GF-D8 (cell line): ENCODE measurements around the gene PPY.
"Not testable (repeated sequence)": the region's sequence is repeated elsewhere in the genome, so short reads cannot be mapped to it uniquely, and the experiment has no call there.

Experiments used
- DNase-seq: peaks from one replicate; lab custom pipeline; 2025; lab: John Stamatoyannopoulos, UW

The PPY gene

DNA sequence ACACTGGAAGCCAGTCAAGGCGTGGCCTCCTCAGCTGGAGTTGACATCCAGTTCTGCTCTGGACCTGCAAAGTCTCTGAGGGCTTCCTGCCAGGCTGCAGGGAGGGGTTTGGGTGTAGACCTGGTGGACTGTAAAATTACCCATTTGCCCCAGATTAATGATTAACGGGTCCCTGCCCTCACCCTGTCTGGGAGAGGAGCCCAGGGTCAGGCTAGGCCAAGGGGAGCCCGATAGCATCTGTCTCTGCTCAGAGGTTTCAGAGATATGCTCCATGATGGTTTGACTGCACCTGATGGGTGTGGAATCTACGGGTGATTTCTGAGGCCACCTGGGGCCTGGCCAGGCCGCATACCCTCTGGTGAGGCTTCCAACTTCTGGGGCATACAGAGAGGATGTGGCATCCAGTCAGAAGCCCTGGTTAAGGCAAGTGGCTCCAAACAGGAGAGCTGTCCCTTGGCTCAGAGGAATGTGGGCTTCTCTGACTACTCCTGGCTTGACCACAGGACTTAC is 11.2 kb downstream of the PPY start:
- DNase-seq = no peak

DNA sequence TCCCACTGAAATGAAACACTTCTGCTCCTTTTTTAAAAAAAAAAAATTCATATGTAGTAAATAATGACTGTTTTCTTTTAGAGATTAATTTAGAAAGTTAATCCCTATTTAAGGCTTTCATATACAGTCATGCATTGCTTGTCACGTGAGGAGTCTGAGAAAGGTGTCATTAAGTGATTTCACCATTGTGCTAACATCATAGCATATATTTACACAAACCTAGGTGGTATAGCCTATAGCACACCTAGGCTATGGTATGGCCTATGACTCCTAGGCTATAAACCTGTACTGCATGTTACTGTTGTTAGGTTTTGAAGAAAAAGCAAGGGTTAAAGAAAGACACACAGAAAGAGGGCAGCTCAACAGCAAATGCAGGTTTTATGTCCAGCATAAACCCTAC is 13.7 kb downstream of the PPY start:
- DNase-seq = no peak

DNA sequence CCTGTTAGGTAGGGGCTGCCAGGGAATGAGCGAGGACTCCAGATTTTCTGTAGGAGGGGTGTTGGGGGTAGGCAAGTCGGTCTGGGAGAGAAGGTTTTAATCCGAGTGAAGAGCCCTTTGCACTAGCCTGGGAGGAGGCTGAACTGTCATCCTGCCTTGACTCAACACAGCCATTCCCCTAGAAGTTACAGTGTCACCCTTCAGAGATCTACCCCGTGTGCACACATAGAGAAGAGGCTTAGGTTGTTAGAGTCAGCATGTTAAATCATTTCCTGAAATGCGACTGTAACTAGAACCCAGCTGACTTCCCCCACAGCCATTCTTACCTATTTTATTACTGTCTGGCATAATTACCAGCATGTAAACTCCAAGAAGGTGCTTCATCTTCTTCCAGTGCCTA is 14.3 kb downstream of the PPY start:
- not testable (repeated sequence) for DNase-seq

DNA sequence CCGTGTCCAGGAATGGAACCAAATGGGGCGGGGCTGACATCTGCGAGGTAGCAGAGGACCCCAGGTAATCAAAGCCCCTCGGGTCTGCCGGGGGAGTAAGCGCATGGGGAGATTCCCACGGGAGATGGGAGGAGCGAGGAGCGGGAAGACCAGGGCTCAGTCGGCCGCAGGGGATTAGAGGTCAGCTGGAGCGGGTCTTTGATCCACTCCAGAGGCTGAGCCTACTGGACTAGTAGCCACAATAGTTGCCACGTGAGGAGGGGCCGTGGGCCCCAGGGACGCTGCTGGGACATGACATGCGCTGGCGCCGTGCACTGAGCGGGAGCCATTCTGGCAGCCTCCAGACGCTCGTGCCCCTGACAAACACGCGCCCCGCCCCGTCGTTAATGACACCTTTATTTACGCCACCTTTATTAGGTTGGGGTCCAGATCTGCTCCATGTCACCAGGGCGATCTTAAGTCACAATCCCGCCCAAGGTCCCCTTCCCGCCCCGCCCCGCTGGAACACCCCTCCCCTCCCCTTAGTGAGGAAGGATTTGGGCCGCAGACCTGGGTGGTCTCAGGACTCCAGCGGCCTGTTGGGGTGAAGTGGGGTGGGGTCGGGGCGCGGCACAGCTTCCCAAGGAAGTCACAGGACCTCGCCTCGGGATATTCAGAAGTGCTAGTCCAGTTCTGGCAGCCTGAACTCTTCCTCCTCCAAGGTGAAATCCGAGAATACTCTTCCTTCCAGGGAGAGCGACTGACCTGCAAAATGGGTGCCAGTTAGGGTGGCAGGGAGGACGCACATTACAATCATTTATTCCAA is 15.0 kb downstream of the PPY start:
- DNase-seq = no peak

DNA sequence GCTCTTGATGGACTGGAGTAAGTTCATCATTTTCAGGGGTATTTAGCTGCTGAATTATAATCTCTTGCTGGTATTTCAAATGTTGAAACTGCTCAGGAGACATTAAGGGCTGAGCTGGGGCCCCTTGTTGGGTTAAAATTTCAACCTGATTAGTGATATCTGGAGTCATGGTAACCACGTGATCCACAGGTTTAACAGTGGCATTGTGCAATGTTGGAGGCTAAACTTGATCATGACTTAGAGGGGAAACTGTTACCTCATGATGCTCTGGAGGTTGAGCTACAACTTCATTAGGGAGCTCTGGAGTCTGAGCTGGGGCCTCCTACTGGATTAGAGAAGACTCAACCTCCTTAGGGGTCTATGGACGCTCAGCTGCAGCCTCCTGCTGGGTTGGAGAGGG is 17.7 kb downstream of the PPY start:
- no peak for DNase-seq

DNA sequence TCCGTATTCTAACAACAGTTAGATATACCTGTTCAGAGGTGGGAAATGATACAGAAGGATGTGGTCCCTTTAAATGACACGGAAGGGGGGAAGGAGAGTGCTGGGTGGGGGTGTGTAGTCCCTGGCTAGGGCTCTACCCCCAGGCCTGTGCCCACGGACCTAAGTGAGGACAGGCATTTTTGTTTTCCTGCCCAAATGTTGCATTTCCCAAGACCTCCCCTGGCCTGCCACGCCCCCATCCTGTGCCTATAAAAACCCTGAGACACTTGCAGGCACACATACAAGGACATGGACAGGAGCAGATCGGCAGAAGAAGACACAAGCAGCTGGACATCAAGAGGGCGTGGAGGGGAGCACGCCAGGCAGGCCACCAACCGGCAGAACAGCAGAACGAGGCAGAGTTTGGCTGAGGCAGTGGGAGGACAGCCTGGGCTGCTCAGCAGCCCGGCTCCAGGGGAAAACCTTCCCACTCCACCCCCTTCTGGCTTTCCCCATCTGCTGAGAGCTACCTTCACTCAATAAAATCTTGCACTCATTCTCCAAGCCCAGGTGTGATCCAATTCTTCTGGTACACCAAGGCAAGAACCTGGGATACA is 21.7 kb downstream of the PPY start:
- DNase-seq = no peak

DNA sequence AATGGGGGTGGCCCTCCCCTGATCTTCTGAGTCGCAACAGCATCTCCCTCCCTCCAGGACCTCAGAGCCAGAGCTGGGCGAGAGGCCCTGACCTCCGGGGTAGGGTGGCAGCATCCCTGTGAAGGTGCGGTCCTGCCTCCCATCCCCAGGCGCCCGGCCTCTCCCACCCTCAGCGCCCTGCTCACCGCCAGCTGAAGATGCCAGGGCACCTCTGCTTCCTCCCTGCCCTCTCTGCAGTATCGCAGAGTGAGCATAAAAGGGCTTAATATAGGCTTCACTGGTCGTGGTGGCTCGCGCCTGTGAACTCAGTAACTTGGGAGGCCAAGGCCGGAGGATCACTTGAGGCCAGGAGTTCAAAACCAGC is 24.3 kb downstream of the PPY start:
- DNase-seq = no peak

DNA sequence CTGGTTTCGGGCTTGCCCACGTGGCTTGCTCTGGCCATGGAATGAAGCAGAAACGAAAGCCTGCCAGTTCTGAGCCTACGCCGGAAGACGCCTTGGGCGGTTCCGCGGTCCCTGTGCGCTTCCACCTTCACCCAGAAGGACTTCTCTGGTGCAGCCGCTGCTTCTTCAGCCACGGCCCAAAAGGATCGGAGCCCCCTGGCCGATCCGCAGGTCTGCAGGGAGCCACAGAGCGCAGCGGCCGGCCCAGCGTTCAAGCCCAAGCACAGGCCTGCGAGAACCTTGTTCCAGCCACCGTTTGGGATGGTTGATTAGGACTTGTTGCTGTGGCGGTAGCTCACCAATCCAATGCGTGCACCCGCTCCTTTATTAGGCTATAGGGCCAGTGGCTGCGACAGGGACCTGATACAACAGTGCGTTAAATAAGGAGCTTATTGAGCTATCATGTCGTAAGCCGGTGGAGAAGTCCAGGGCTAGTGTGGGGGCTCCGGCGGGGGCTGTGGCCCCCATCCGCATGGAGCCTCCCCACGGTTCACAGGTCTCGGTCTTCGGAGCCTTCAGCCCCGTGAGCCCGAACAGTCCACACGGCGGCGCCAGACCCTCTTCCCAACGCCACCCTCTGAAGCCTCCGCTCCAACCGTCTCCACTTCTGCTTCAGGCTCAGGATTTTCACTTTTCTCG is 24.8 kb downstream of the PPY start:
- DNase-seq = no peak

DNA sequence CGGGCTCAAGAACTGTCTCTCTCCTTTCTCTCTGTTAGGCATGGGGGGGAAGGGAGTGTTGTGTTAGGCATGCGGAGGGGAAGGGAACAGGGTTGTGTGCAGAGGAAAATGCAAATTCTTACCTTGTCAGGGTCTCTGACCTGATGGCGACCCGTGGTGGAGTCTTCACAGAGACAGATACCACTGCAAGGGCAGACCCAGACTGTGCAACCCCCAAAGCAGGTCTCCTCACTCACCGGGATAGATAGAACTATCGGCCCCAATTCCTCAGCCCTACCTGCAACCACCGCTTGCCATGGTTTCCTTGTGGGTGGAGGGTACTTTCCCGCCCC is 25.3 kb downstream of the PPY start:
- no peak for DNase-seq

DNA sequence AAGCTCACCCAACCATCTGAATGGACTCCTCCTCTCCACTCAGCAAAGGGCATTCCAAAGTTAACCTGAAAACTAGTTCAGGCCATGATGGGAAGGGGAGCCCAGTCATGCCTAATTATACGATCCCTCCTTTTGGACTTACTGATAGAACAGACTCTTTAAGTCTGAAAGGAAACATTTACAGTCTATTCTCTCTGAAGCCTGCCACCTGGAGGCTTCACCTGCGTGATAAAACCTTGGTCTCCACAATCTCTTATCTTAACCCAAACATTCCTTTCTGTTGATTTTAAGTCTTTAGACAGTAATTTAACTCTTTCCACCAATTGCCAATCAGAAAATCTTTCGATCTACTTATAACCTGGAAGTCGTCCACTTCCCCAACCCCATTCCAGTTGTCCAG is 25.9 kb downstream of the PPY start:
- no peak for DNase-seq

DNA sequence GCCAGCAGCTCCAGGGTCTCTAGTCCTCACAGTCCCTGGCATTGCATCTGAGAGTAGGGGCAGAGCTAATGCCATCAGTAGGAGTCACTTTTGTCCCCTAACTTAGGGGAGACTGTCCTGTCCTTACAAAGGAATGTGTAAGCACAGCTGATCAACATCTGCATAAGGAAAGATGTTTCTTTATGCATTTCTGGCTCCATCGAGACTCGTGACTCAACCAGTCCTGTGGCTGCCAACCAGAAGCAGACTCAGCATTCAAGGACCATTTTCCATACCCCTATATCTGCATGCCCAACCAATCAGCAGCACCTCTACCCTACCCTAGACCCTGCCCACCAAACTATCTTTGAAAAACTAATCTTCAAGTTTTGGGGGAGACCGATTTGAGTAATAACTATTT is 26.7 kb downstream of the PPY start:
- no peak for DNase-seq

DNA sequence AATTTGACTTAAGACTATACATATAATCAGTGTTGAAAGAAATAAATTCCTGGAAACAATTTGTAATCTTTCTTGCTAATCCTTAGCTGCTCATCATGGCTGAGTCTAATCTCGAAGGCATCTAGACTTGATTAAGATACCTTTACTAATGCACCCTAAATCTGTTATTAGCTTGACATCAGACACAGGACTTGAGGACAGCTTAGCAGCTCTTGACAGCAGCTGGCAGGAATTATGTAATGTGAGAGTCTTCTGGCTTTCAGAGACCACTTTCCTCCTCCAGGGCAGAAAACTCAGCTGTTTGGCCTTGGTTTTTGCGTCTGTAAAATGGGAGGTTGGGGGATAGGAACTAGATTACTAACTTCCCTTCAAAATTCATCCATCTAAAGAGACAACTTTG is 27.8 kb downstream of the PPY start:
- no peak for DNase-seq

DNA sequence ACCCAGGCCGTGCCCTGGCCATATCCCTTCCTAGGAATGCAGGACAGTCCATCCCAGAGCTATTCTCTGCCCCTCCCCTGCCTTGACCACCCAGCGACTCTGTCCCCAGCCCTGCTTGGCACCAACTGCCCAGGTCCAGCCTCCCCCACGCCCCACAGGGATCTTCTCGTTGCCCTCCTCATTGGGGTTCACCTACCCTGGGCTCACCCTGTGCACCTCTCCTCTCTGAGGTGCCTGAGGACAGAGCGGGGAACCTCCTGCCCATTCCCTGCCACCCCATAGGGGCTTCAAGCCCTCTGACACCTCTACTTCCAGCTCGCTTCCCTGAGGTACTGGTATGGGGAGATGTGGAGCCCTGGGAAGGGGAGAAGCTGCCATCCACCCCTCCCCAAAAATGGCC is 28.7 kb downstream of the PPY start:
- DNase-seq = no peak

DNA sequence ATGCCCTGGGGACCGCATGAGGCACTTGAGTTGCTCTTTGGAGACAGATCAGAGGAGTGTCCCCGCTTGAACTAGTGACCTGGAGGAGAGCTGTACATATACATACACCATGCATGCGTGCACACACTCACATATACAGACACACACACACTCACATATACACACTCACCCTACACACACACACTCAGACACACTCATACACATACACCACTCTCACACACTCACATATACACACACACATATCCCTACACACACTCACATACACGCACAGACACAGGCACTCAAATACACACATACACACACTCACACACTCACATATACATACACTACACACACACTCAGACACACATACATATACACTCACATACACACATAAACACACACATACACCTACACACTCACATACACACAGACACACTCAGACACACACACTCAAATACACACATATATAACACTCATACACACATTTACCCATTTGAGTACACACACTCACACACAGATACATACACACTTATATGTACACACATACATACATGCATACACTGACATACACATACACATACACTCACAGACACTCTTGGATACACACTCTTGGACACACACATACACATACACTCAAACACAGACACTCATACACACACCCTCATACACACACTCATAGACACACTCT is 29.5 kb downstream of the PPY start:
- no peak for DNase-seq

DNA sequence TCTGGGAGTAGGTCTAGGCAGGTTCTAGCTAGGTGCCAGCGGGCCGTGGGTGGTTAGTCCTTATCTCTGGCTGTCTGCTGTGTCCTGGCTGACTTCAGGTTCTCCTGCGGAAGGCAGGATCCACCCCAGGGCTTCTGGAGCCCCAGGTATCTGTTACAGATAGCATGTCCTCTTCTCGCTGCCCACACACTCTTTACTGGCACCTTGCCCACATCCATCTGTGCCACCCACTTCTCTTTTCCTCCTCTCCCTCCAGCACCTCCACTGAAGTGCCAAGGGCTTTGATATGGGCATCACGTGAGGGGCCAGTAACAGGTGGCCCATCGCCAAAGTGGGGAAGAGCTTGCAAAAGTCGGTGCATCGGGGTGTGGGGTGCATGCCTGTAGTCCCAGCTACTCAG is 30.4 kb downstream of the PPY start:
- no peak for DNase-seq

DNA sequence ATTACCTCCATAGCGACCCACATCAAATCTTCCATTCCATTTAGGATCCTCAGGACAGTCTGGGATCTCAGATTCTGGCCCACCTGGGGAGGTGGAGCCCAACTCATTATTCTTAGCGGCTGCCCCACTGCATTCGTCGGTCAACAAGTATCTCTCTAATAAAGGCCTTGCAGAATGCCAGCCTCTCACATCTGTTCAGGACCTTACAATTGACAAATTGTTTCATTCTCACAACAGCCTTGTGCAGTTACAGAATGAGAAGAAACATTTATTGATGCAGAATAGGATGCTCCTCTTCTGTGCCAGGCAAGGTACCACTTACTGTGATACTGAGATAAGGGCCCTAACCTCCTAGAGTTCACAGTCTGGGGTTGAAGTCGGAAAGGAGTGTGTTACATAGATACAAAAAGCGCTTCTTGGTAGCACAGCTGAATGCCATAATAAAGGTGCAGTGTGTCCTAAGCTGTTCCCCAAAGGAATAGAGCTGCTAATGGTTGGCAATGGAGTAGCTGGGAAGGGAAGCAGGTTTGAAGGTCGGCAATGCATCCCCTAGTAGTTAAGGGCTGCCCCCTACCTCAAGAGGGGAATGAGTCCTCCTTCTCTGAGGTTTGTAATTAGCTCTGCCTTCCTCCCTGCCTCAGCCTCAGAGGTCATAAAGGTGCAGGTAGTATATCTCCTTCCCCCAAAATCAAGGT is 32.6 kb downstream of the PPY start:
- no peak for DNase-seq

DNA sequence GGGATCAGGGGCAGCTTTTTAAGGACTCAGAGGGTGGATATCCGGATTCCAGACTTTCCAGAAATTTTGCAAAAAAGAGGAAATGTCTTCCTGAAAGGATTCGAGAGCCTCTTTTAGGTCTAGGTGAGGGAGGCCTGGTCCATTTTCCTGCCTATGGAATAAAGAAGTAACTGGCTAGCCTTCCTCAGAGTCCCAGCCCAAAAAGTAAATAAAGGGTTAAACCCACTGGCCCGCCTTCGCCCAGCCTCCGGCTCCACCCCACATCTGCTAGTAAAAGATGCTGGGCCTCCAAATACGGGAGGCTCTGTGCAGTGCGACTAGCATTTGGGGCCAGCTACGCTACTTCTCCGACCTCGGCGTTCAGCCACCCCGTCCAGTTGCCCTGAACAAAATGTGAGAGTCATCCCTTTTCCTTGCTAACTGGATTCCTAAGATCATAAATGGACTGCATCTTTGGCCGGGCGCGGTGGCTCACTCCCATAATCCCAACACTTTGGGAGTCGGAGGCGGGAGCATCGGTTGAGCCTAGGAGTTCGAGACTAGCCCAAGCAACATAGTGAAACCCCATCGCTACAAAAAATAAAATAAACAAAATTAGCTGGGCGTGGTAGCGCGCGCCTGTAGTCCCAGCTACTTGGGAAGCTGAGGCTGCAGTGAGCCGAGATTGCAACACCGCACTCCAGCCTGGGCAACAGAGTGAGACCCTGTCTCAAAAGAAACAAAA is 34.1 kb downstream of the PPY start:
- DNase-seq = no peak

DNA sequence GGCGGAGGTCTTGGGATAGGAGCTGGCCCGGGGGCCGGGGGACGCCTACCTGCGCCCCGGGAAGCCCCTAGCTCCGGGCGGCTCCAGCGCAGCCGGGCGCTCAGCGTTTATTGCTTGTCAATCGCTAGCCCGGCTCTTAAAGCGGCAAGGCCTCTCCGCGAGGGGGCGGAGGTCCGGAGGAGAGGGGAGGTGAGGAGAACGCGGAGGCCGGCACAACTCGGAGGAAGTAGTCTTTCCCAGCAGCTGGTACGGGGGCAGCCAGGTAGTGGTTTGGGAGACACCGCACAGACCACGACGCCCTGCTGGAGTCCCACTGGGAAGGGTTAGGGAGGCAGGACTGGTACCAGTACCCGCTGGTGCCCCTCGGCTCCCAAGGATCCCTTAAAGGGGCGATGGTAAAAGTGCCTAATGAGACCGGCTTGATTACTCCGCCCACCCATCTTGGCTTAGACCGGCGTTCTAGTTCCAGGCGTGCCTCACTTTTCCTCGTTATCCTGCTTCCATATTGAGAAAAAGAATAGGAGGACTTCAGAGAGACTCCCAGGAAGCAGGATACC is 34.8 kb downstream of the PPY start, which contains the start of gene MPP2:
MPP2 (minus strand) TSS at position 112 of the 557 bp plus-strand sequence. CDS start 3,076 bp downstream, outside the sequence.
- DNase-seq = no peak

DNA sequence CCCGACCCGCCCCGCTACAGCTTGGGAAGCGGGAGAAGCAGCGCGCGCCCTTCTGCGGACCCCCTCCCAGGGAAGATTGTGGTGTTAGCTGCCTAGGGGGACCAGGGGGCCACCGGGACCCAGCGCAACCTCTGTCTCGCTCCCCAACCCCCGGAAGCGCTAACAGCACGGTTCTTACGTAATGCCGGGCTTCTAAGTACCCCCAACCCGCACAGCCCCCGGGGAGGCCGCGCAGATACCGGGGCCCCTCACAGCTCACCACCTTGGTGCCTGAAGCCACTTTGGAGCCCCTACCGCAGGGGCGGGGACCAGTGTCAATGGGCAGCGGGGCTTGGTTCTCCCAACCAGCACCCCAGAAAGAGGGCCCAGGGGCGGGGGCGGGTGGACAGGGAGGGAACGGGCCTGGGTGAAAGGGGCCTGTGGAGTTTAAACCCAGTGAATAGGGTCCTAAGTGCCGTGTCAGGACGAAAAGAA is 35.3 kb downstream of the PPY start:
- DNase-seq = no peak

DNA sequence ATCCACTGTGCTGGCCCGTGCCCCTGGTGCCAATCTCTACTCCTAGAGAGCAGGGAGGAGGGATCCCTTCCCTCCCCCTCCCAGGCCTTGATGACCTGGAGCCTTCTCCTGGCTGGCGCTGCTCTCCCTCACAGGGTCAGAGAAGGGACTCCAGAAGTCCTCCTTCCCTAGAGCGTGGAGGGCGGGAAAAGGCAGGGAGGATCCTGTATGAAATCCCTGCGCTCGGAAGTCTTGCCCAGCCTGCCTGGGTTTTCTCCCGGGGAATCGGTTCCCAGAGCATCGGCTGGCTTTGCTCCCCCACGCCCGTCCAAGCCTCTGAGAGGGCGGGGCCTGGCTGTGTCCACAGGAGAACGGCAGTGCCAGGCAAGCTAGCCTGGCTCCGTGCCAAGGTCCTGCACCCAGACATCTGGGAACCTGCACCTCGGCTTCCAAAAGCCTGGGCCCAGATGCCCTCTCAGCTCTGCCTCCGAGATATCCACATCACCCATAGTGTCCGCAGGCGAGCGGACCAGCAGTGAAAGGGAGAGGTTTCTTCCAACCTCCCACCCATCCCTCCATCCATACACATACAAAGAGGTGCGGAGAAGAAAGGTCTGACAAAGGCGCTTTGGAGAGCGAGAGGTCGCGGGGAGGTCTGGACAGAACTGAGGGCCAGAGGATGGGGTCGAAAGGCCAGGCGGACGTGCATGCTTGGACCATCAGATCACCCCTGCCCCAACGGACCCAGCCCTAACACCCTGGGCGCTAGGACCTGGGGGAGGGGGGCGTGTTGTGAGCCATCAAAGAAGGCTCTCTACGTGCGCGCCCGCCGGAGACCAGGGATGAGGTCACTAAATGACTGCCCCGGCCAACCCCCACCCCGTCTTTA is 36.1 kb downstream of the PPY start:
- no peak for DNase-seq
